WTC11 (cell line): ENCODE measurements around the gene EYS. TPM values are rescaled to one million over a fixed set of nuclear protein-coding genes. Genes with fewer than 3 reads are reported as not detected.
"Not testable (repeated sequence)": the region's sequence is repeated elsewhere in the genome, so short reads cannot be mapped to it uniquely, and the experiment has no call there.

Experiments used
- ATAC-seq: fragments of 200-7000 bp; cut with Tn5 transposase; 2 replicates; pipeline ENCODE4 v1.10.0; 2021; ENCODE audit warnings: mild to moderate bottlenecking, moderate library complexity
- CTCF ChIA-PET: fragments of 300-600 bp; sonication (Branson Sonifier 250); formaldehyde crosslinking; loops from one replicate; lab custom pipeline; 2021; ENCODE audit warnings: antibody characterized with exemption; lab: Charles Lee
- POLR2A ChIA-PET: fragments of 350-600 bp; sonication (Branson Sonifier 250); formaldehyde crosslinking; loops from one replicate; lab custom pipeline; 2021; ENCODE audit warnings: antibody characterized with exemption; lab: Charles Lee
- DNase-seq: peaks from one replicate; pipeline ENCODE4 v3.0.0; 2021; ENCODE audit warnings: low spot score
- H3K27ac Mint-ChIP-seq: 2 replicates; pipeline ENCODE4 v1.8.0; 2021; ENCODE audit warnings: mixed read lengths
- H3K27me3 Mint-ChIP-seq: 2 replicates; pipeline ENCODE4 v1.8.0; 2021; ENCODE audit warnings: low read depth, mild to moderate bottlenecking, moderate library complexity, mixed read lengths
- H3K36me3 Mint-ChIP-seq: 2 replicates; pipeline ENCODE4 v1.8.0; 2021; ENCODE audit warnings: mixed read lengths
- H3K4me1 Mint-ChIP-seq: 2 replicates; pipeline ENCODE4 v1.8.0; 2022; ENCODE audit warnings: mixed read lengths
- H3K4me3 Mint-ChIP-seq: 2 replicates; pipeline ENCODE4 v1.8.0; 2021; ENCODE audit warnings: mild to moderate bottlenecking, moderate library complexity, mixed read lengths
- H3K9me3 Mint-ChIP-seq: 2 replicates; pipeline ENCODE4 v1.8.0; 2021; ENCODE audit warnings: mixed read lengths
- ATF1 ChIP-seq: sonication (generic); formaldehyde crosslinking; IDR thresholded peaks from 2 replicates; pipeline ENCODE4 v1.8.1; 2023; ENCODE audit warnings: mild to moderate bottlenecking, moderate library complexity, missing genetic modification reagents
- EMX1 ChIP-seq: fragments of 250-450 bp; sonication (Bioruptor Pico); IDR thresholded peaks from 2 replicates; pipeline ENCODE4 v1.8.0; 2021; ENCODE audit warnings: mild to moderate bottlenecking
- ERG ChIP-seq: fragments of 250-450 bp; sonication (Bioruptor Pico); IDR thresholded peaks from 2 replicates; pipeline ENCODE4 v1.8.0; 2021; ENCODE audit warnings: mild to moderate bottlenecking
- ESRRA ChIP-seq: sonication (generic); formaldehyde crosslinking; IDR thresholded peaks from 2 replicates; pipeline ENCODE4 v1.8.1; 2022; ENCODE audit warnings: mild to moderate bottlenecking, missing genetic modification reagents, borderline replicate concordance
- ETV6 ChIP-seq: sonication (generic); formaldehyde crosslinking; IDR thresholded peaks from 2 replicates; pipeline ENCODE4 v1.8.1; 2022; ENCODE audit warnings: mild to moderate bottlenecking, missing genetic modification reagents
- GTF2I ChIP-seq: fragments of 250-450 bp; sonication (Bioruptor Pico); conservative IDR thresholded peaks from 2 replicates; pipeline ENCODE4 v1.4.0; 2021; ENCODE audit warnings: mild to moderate bottlenecking
- JUN ChIP-seq: sonication (generic); formaldehyde crosslinking; IDR thresholded peaks from 2 replicates; pipeline ENCODE4 v1.8.0; 2023; ENCODE audit warnings: mild to moderate bottlenecking, missing genetic modification reagents
- NFATC4 ChIP-seq: fragments of 250-450 bp; sonication (Bioruptor Pico); IDR thresholded peaks from 2 replicates; pipeline ENCODE4 v1.9.0; 2021; ENCODE audit warnings: mild to moderate bottlenecking
- NR3C1 ChIP-seq: sonication (generic); formaldehyde crosslinking; conservative IDR thresholded peaks from 2 replicates; pipeline ENCODE4 v1.8.1; 2023; ENCODE audit warnings: low read depth, mild to moderate bottlenecking, missing genetic modification reagents
- PRRX2 ChIP-seq: fragments of 250-450 bp; sonication (Bioruptor Pico); IDR thresholded peaks from 2 replicates; pipeline ENCODE4 v1.8.0; 2021; ENCODE audit warnings: mild to moderate bottlenecking
- SMAD3 ChIP-seq: sonication (generic); formaldehyde crosslinking; IDR thresholded peaks from 2 replicates; pipeline ENCODE4 v1.8.0; 2022; ENCODE audit warnings: missing genetic modification reagents, mild to moderate bottlenecking, borderline replicate concordance
- SP1 ChIP-seq: sonication (generic); formaldehyde crosslinking; conservative IDR thresholded peaks from 2 replicates; pipeline ENCODE4 v1.8.1; 2022; ENCODE audit warnings: missing genetic modification reagents
- TEAD1 ChIP-seq: sonication (generic); formaldehyde crosslinking; IDR thresholded peaks from 2 replicates; pipeline ENCODE4 v1.8.0; 2022; ENCODE audit warnings: mild to moderate bottlenecking, missing genetic modification reagents
- TEAD4 ChIP-seq: sonication (generic); formaldehyde crosslinking; IDR thresholded peaks from 2 replicates; pipeline ENCODE4 v1.8.0; 2022; ENCODE audit warnings: mild to moderate bottlenecking, missing genetic modification reagents
- ZNF138 ChIP-seq: sonication (generic); formaldehyde crosslinking; conservative IDR thresholded peaks from 2 replicates; pipeline ENCODE4 v1.8.1; 2022; ENCODE audit warnings: mild to moderate bottlenecking, moderate library complexity, missing genetic modification reagents
- ZNF281 ChIP-seq: sonication (generic); formaldehyde crosslinking; IDR thresholded peaks from 2 replicates; pipeline ENCODE4 v1.8.0; 2023; ENCODE audit warnings: mild to moderate bottlenecking, missing genetic modification reagents
- ZNF423 ChIP-seq: fragments of 250-450 bp; sonication (Bioruptor Pico); IDR thresholded peaks from 2 replicates; pipeline ENCODE4 v2.1.2; 2022; ENCODE audit warnings: mild to moderate bottlenecking, moderate library complexity
- ZSCAN18 ChIP-seq: fragments of 250-450 bp; sonication (Bioruptor Pico); IDR thresholded peaks from 2 replicates; pipeline ENCODE4 v2.1.2; 2022; ENCODE audit warnings: mild to moderate bottlenecking, moderate library complexity
- total RNA-seq: library from RNA; stranded (reverse); gene quantifications from 3 replicates; pipeline ENCODE4 v1.2.3, GENCODE V29; 2021
- TF ChIP-seq, protein P1 (sequence below): sonication (generic); formaldehyde crosslinking; IDR thresholded peaks from 2 replicates; pipeline ENCODE4 v1.8.1; 2022; ENCODE audit warnings: low read depth, missing genetic modification reagents, borderline replicate concordance

EYS gene
- total RNA-seq, 1 experiment from 2014 or later = not detected

DNA sequence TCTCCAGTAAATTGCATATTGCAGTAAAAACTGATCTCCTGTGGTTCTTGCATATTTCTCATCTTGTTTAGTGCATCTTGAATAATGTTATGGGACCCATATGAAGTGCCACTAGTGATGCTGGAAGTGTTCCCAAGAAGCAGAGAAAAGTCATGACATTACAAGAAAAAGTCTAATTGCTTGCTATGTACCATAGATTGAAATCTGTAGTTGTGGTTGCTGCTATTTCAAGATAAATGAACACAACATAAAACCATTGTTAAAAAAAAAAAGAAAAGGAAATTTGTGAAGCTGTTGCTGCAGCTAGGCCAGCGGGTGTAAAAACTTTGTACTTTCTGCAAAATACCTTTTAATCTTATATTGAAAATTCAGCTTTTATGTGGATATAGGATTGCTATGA is 1767.0 kb downstream of the EYS start:
- Mint-ChIP-seq H3K27ac (no peak overlapping the region), H3K9me3 (peaks cover 30% of the 10 kb centered on the region), H3K4me3 (no peak overlapping the region), H3K36me3 (peaks cover 9% of the 10 kb centered on the region), H3K27me3 (no peaks in the 10 kb centered on the region), H3K4me1 (peaks cover 4% of the 10 kb centered on the region)
- DNase-seq = no peak
- POLR2A ChIA-PET = no interaction called here
- no peak for TF ChIP-seq PRRX2 (CRISPR knock-in tag)
- no peak for TF ChIP-seq ATF1 (CRISPR knock-in tag)
- no peak for TF ChIP-seq ETV6 (CRISPR knock-in tag)
- CTCF ChIA-PET = no interaction called here
- no peak for ATAC-seq

GRCh38 chr6:63936399-63936798 is 1770.6 kb downstream of the EYS start:
- no peaks in the 10 kb centered on the region for H3K4me1 Mint-ChIP-seq
- no peak for TF ChIP-seq NFATC4 (CRISPR knock-in tag)
- TF ChIP-seq PRRX2 (CRISPR knock-in tag) = no peak
- TF ChIP-seq GTF2I (CRISPR knock-in tag) = no peak
- TF ChIP-seq, protein P1, sequence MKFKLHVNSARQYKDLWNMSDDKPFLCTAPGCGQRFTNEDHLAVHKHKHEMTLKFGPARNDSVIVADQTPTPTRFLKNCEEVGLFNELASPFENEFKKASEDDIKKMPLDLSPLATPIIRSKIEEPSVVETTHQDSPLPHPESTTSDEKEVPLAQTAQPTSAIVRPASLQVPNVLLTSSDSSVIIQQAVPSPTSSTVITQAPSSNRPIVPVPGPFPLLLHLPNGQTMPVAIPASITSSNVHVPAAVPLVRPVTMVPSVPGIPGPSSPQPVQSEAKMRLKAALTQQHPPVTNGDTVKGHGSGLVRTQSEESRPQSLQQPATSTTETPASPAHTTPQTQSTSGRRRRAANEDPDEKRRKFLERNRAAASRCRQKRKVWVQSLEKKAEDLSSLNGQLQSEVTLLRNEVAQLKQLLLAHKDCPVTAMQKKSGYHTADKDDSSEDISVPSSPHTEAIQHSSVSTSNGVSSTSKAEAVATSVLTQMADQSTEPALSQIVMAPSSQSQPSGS (CRISPR knock-in tag) = no peak
- TF ChIP-seq JUN (CRISPR knock-in tag) = no peak
- TF ChIP-seq TEAD4 (CRISPR knock-in tag) = no peak
- TF ChIP-seq ZNF423 (CRISPR knock-in tag) = no peak
- no peak for TF ChIP-seq EMX1
- TF ChIP-seq ESRRA (CRISPR knock-in tag) = no peak
- TF ChIP-seq, all 79 proteins: peak for 0
- Mint-ChIP-seq H3K9me3 (peaks cover 29% of the 10 kb centered on the region), H3K4me3 (no peak overlapping the region), H3K27me3 (no peaks in the 10 kb centered on the region; the same call in 1 of the 2 replicates), H3K27ac (no peak overlapping the region), H3K36me3 (peaks cover 3% of the 10 kb centered on the region; the same call in 1 of the 2 replicates)
- no peak for ATAC-seq
- DNase-seq = no peak
- ChIA-PET POLR2A (no interaction called here), CTCF (no interaction called here)

GRCh38 chr6:63935732-63936131 is 1771.3 kb downstream of the EYS start:
- Mint-ChIP-seq H3K27me3 (no peaks in the 10 kb centered on the region; the same call in 1 of the 2 replicates), H3K27ac (no peak overlapping the region), H3K4me1 (no peaks in the 10 kb centered on the region), H3K36me3 (peaks cover 3% of the 10 kb centered on the region; the same call in 1 of the 2 replicates), H3K4me3 (no peak overlapping the region), H3K9me3 (peaks cover 29% of the 10 kb centered on the region)
- TF ChIP-seq ZSCAN18 (CRISPR knock-in tag) (no peak), ERG (no peak), SMAD3 (CRISPR knock-in tag) (no peak), ZNF138 (no peak), SP1 (CRISPR knock-in tag) (no peak), ZNF281 (CRISPR knock-in tag) (no peak), NR3C1 (CRISPR knock-in tag) (no peak), TEAD1 (no peak)
- TF ChIP-seq, protein P1 (CRISPR knock-in tag) = no peak
- no peak for DNase-seq
- no peak for ATAC-seq
- POLR2A ChIA-PET = no interaction called here
- CTCF ChIA-PET = no interaction called here

GRCh38 chr6:63933948-63934347 is 1773.1 kb downstream of the EYS start:
- DNase-seq, H3K27ac Mint-ChIP-seq, ATAC-seq, H3K36me3 Mint-ChIP-seq, H3K27me3 Mint-ChIP-seq, H3K4me3 Mint-ChIP-seq, POLR2A ChIA-PET, H3K4me1 Mint-ChIP-seq, CTCF ChIA-PET: not testable (repeated sequence)
- H3K9me3 Mint-ChIP-seq = peaks cover 23% of the 10 kb centered on the region
